ENCODE measurements around the gene SORBS1. TPM values are rescaled to one million over a fixed set of nuclear protein-coding genes. Genes with fewer than 3 reads are reported as not detected.

Gene SORBS1
- total RNA-seq, 1 donor from 2014 or later, result 116 TPM

DNA sequence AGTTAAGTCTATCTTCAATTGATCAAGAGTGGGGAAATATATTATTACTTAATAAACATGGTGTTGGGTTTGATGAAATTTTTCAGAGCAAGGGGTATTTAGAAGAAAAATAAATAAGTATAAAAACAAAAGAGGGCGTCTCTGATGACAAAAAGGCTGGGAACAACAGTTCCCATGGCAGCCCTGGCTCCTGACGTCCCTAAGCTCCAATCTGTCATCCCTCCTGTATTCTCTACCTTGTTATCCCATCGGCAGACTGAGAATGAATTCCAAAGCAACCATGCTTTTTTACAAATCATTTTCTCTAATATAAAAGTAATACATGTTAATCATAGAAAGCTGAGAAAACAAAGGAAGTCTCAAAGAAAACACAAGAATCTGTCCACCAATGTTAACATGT is 55.5 kb downstream of the SORBS1 start:
- Histone ChIP-seq H3K9me3 (no peaks in the 10 kb centered on the region), H3K36me3 (no peaks in the 10 kb centered on the region), H3K4me1 (peaks cover 20% of the 10 kb centered on the region), H3K4me3 (no peak overlapping the region), H3K27me3 (no peaks in the 10 kb centered on the region), H3K27ac (peak overlapping the region; percentile 11)
- no peak for DNase-seq (ENCODE audit: extremely low spot score in 2 of 2)
- TF ChIP-seq, protein P1, sequence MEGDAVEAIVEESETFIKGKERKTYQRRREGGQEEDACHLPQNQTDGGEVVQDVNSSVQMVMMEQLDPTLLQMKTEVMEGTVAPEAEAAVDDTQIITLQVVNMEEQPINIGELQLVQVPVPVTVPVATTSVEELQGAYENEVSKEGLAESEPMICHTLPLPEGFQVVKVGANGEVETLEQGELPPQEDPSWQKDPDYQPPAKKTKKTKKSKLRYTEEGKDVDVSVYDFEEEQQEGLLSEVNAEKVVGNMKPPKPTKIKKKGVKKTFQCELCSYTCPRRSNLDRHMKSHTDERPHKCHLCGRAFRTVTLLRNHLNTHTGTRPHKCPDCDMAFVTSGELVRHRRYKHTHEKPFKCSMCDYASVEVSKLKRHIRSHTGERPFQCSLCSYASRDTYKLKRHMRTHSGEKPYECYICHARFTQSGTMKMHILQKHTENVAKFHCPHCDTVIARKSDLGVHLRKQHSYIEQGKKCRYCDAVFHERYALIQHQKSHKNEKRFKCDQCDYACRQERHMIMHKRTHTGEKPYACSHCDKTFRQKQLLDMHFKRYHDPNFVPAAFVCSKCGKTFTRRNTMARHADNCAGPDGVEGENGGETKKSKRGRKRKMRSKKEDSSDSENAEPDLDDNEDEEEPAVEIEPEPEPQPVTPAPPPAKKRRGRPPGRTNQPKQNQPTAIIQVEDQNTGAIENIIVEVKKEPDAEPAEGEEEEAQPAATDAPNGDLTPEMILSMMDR (IDR thresholded peaks at IDR 0.05), result no peak
- TF ChIP-seq POLR2AphosphoS5 (IDR thresholded peaks at IDR 0.05; ENCODE audit: insufficient read depth in 1 of 2, low read depth in 1 of 2) (no peak), POLR2A (IDR thresholded peaks at IDR 0.05) (no peak)
- intact Hi-C loops (cut with DNase I), result no loop called here

DNA sequence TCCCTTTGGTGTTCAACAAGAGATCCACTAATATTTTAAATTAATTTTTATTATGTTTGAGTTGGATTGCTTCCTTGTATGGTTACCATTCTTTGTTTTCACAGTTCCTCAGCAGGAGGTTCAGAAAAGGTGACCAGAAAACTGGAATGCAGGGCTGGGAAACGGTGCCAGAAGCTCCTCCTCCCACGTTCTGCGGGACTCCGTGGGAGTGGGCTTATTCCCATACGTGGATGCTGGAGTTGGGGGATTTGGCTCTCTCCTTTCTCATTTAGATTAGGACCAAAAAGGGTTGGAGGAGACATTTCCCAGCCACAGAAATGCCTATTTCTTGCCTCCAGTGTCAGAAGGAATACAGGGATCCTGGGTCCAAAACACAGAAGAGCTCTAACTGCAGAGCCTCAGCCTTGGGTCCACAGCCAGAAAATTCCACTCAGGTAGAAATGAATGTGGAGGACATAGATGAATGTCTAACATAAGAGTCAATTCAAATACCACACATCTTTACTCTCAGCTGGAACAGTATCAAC is 56.0 kb downstream of the SORBS1 start:
- DNase-seq (ENCODE audit: extremely low spot score in 2 of 2), result no peak
- TF ChIP-seq POLR2AphosphoS5 (IDR thresholded peaks at IDR 0.05; ENCODE audit: insufficient read depth in 1 of 2, low read depth in 1 of 2) (no peak), POLR2A (IDR thresholded peaks at IDR 0.05) (no peak)
- TF ChIP-seq, protein P1 (IDR thresholded peaks at IDR 0.05), result no peak
- intact Hi-C loops (cut with DNase I), result no loop called here
- H3K4me3 ChIP-seq, result no peak overlapping the region
- no peaks in the 10 kb centered on the region for H3K27me3 ChIP-seq
- H3K36me3 ChIP-seq, result no peaks in the 10 kb centered on the region
- peaks cover 20% of the 10 kb centered on the region for H3K4me1 ChIP-seq
- H3K9me3 ChIP-seq, result no peaks in the 10 kb centered on the region
- peak overlapping the region; percentile 11 for H3K27ac ChIP-seq

- Histone ChIP-seq H3K4me3 (no peak overlapping the region), H3K36me3 (no peaks in the 10 kb centered on the region), H3K27me3 (no peaks in the 10 kb centered on the region), H3K27ac (no peak overlapping the region), H3K9me3 (no peaks in the 10 kb centered on the region), H3K4me1 (peaks cover 20% of the 10 kb centered on the region)
- intact Hi-C loops (cut with DNase I), result no loop called here
- no peak for TF ChIP-seq POLR2AphosphoS5 (IDR thresholded peaks at IDR 0.05; ENCODE audit: insufficient read depth in 1 of 2, low read depth in 1 of 2)
- TF ChIP-seq POLR2A (IDR thresholded peaks at IDR 0.05), result no peak
- TF ChIP-seq, protein P1 (IDR thresholded peaks at IDR 0.05), result no peak
- DNase-seq (ENCODE audit: extremely low spot score in 2 of 2), result no peak
These were observed 56.9 kb downstream of the SORBS1 start for GRCh38 chr10:95504246-95504691.

DNA sequence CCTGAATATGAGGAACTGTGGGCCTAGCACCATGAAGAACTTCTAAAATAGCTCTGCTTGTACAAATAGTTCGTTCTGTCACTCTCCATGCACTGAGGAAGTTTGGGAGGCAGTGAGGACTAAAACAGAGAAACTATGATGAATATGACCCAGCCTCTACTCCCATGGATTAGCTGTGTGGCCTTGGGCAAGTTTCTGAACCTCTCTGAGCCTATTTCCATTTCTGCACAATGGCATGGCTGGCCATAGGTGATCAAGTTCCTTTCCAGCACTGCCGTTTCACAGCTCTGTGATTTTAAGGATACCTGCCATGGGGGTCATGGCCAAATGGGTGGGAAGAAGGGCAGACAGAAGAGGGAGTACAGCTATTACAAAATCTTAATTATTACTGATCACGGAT is 57.6 kb downstream of the SORBS1 start:
- no peak for DNase-seq (ENCODE audit: extremely low spot score in 2 of 2)
- Histone ChIP-seq H3K4me3 (no peak overlapping the region), H3K36me3 (no peaks in the 10 kb centered on the region), H3K9me3 (no peaks in the 10 kb centered on the region), H3K4me1 (peaks cover 20% of the 10 kb centered on the region), H3K27me3 (no peaks in the 10 kb centered on the region), H3K27ac (no peak overlapping the region)
- TF ChIP-seq, protein P1 (IDR thresholded peaks at IDR 0.05), result no peak
- TF ChIP-seq POLR2A (IDR thresholded peaks at IDR 0.05) (no peak), POLR2AphosphoS5 (IDR thresholded peaks at IDR 0.05; ENCODE audit: insufficient read depth in 1 of 2, low read depth in 1 of 2) (no peak)
- intact Hi-C loops (cut with DNase I), result no loop called here

- no peak for DNase-seq (ENCODE audit: extremely low spot score in 2 of 2)
- Histone ChIP-seq H3K36me3 (no peaks in the 10 kb centered on the region), H3K27me3 (no peaks in the 10 kb centered on the region), H3K4me1 (peaks cover 20% of the 10 kb centered on the region), H3K4me3 (no peak overlapping the region), H3K9me3 (no peaks in the 10 kb centered on the region), H3K27ac (no peak overlapping the region)
- intact Hi-C loops (cut with DNase I), result no loop called here
- TF ChIP-seq POLR2AphosphoS5 (IDR thresholded peaks at IDR 0.05; ENCODE audit: insufficient read depth in 1 of 2, low read depth in 1 of 2), result no peak
- TF ChIP-seq, protein P1 (IDR thresholded peaks at IDR 0.05), result no peak
- TF ChIP-seq POLR2A (IDR thresholded peaks at IDR 0.05), result no peak
These were observed 58.2 kb downstream of the SORBS1 start for GRCh38 chr10:95503001-95503400.
